GM12873 (cell line): ENCODE data around the gene FAF1.

Experiments used
- TF ChIP-seq, protein P1 (sequence below): IDR thresholded peaks from 2 replicates; pipeline ENCODE4 v1.5.1; 2012; ENCODE audit warnings: low read depth, mild to moderate bottlenecking, moderate library complexity, low read length, control low read depth; ENCODE audit not compliant: insufficient read depth; ENCODE audit errors: missing control alignments

Gene FAF1

DNA sequence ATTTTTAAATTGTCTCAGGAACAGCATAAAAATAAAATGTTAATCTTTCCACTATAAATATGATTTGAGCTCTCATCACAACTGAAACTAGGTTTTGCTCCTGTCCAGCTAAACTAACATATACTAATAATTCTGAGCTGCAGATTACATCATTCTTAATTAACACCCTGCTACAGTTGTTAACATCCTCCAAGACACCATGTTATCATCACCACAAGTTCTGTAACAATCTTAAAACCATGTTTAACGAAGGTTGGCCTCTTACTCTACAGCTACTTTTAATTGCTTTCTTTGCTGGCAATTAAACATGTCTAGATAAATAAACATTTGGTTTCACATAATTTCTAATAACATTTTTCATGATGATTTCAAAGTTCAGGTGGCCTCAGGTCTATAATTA is 240.9 kb downstream of the FAF1 start:
- TF ChIP-seq, protein P1, sequence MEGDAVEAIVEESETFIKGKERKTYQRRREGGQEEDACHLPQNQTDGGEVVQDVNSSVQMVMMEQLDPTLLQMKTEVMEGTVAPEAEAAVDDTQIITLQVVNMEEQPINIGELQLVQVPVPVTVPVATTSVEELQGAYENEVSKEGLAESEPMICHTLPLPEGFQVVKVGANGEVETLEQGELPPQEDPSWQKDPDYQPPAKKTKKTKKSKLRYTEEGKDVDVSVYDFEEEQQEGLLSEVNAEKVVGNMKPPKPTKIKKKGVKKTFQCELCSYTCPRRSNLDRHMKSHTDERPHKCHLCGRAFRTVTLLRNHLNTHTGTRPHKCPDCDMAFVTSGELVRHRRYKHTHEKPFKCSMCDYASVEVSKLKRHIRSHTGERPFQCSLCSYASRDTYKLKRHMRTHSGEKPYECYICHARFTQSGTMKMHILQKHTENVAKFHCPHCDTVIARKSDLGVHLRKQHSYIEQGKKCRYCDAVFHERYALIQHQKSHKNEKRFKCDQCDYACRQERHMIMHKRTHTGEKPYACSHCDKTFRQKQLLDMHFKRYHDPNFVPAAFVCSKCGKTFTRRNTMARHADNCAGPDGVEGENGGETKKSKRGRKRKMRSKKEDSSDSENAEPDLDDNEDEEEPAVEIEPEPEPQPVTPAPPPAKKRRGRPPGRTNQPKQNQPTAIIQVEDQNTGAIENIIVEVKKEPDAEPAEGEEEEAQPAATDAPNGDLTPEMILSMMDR, result no peak

DNA sequence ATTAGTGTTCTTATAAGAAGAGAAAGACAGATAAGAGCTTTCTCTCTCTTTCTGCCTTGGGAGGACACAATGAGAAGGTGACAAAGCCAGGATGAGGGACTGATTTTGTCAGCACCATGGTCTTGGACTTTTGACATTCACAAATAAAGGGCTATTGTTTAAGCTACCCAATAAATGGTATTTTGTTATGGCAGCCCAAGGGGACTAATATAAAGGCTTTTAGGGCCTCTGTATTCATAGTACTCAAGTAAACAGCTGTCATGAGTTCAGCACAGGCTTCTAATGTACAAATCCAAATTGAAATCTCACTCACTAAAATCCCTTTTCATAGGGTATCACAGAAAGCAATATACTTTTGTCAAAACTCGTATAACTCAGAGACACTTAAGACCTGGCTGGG is 242.7 kb downstream of the FAF1 start:
- TF ChIP-seq, protein P1, result no peak

DNA sequence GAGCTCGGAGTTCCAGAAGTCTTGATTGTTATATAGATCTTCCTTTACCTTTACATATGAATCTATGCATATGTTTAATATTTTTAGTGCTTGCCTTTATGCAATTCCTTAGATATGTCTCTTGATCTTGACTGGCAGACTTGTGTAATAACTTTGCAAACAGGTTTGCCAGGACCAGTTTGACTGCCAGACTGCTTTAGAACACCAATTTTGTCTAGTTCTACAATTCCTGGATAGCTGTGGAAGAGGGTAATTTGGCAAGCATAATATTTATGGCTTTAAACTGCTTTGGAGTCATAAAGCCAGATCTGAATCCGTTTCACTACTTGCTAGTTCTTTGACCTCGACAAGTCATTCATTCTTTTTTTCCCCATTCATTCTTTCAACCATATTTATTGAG is 250.0 kb downstream of the FAF1 start:
- TF ChIP-seq, protein P1, result no peak

DNA sequence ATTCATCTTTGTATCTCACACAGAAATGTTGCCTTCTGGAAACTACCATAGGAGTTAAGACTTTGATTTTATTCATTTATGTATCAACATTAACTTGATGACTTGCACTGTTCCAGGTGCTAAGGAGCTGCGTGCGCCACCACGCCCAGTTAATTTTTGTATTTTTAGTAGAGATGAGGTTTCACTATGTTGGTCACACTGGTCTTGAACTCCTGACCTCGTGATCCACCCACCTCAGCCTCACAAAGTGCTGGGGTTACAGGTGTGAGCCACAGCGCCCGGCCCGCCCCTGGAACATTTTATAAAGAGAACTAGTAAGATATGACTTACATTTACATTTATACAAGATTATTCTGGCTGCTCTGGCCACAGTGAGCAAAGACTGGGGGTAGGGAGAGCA is 252.2 kb downstream of the FAF1 start:
- TF ChIP-seq, protein P1, result no peak

DNA sequence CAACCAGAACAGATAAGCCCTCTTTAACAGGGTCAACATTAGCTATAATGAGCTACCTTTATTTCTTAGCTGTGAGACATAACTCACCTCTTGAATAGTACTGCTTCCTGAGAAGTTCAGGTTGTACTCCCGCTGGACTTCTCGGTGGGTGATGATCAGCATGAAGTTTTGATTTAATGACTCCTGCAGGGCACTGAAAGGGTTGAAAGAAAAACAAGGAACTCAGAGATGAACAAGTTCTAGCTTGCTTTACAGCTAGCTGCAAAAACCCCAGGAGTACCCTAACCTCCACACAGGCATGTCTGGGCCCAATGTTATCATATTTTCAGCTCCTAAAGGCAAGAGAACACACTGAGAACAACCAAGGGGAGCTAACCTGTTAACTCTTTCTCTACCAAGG is 254.4 kb downstream of the FAF1 start:
- TF ChIP-seq, protein P1, result no peak

DNA sequence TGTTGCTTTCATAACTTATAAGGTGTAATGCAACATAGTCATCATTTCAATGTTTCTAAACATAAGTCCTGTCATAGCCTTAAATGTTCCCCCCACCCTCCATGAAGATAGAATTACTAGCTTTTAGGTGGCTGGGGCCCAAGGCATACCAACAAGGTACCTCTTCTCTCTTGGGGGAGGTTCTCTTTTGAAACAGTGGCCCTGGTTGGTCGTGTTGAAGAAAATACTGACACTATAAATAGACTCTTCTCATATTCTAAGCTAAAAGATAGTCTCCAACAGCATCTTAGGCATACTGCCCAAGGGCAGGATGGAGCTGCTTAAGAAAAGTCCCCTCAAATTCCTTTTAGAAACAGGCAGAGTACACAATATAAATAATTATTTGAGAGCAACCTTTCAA is 255.0 kb downstream of the FAF1 start:
- TF ChIP-seq, protein P1, result no peak

DNA sequence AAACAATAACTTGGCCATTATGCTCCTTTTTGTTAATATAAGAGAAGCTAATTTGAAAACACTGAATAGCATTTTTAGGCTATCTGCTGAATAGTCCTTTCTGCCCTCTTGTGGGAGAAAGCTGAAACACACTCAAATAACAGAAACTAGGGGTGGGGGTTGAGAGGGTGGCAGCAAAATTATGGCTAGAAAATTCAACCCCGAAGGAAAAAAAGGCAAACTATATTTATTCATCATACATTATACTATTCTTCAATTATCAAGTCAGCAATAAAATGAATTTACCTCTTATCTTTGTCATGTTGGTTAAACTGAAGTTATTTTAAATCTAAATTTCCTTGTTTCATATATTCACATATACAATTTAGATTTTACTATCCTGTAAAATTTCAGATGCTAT is 255.9 kb downstream of the FAF1 start:
- TF ChIP-seq, protein P1, result peak; percentile 66
